NB4 (cell line): Measurements from ENCODE around the gene TBC1D4.

Experiments used
- DNase-seq: peaks from one replicate; pipeline ENCODE4 v3.0.0; 2010; ENCODE audit warnings: low read depth
- H3K4me3 ChIP-seq: one replicate; pipeline ENCODE4 v1.5.1; 2011; ENCODE audit warnings: mild to moderate bottlenecking, low read depth, low read length, moderate library complexity
- CTCF ChIP-seq: IDR thresholded peaks from one replicate; pipeline ENCODE4 v1.5.1; 2012; ENCODE audit warnings: low read depth, low read length
- MYC ChIP-seq: IDR thresholded peaks from 2 replicates; pipeline ENCODE4 v1.6.1; 2011; ENCODE audit warnings: low read depth, low read length
- POLR2A ChIP-seq: IDR thresholded peaks from 2 replicates; pipeline ENCODE4 v1.6.1; 2011; ENCODE audit warnings: mild to moderate bottlenecking; ENCODE audit not compliant: insufficient read length; ENCODE audit errors: extremely low read depth
- TF ChIP-seq, protein P1 (sequence below): IDR thresholded peaks from 2 replicates; pipeline ENCODE4 v1.6.1; 2011; ENCODE audit warnings: low read depth, low read length

TBC1D4 gene

GRCh38 chr13:75376792-75377402, 105.1 kb downstream of the TBC1D4 start:
- no peak overlapping the region for H3K4me3 ChIP-seq
- no peak for TF ChIP-seq MYC
- no peak for TF ChIP-seq CTCF
- no peak for TF ChIP-seq POLR2A
- TF ChIP-seq, protein P1, sequence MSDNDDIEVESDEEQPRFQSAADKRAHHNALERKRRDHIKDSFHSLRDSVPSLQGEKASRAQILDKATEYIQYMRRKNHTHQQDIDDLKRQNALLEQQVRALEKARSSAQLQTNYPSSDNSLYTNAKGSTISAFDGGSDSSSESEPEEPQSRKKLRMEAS = no peak
- no peak for DNase-seq

- no peak for DNase-seq
- TF ChIP-seq POLR2A = no peak
- TF ChIP-seq CTCF = no peak
- no peak for TF ChIP-seq MYC
- TF ChIP-seq, protein P1 = no peak
- H3K4me3 ChIP-seq = no peak overlapping the region
Measured at GRCh38 chr13:75375329-75375728, 106.6 kb downstream of the TBC1D4 start.

- DNase-seq = no peak
- no peak overlapping the region for H3K4me3 ChIP-seq
- TF ChIP-seq, protein P1 = no peak
- no peak for TF ChIP-seq CTCF
Measured at GRCh38 chr13:75373988-75374387, 108.0 kb downstream of the TBC1D4 start.

DNA sequence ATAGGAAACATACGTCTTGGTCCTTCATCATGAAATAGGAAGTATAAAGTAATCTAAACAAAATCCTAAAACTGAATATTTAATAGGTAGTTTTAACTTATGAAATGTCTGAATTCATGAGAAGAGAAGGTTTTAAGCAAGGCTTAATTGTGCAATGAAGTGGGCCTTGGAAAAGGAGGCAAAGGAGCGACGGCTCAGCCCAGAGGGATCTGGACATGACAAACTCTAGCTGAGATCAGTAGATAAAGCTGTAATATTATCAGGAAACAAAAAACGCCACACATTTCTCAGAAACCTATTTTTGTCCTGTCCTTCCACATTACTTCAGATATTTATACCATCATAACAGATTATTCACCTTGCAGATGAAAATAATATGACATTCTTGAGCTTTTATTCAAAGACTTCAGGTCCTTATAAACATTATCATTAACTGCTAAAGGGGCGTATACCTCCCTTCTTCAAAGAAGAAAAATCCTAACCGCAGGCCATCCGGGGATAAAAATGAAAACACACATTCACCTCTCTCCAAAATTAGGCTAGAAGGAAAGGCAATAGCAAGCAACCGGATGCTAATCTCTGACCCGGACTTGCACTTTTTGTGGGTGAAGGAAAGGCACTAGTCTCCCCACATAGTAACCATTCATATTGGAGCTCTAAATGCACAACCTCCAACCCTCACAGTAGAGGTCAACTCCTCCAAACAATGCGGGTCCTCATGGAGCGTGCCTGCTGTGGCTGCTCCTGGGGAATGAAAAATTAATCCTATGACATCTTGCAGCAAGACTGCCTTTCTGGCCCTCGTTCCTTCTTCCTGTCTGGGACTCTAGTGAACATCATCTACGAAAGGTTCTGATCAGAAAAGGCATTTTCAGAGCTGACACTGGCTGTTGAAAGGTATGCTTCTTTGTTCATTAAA, 108.8 kb downstream of the TBC1D4 start:
- TF ChIP-seq CTCF = no peak
- TF ChIP-seq POLR2A = no peak
- TF ChIP-seq MYC = no peak
- TF ChIP-seq, protein P1 = no peak
- H3K4me3 ChIP-seq = no peak overlapping the region

GRCh38 chr13:75372517-75372916, 109.5 kb downstream of the TBC1D4 start:
- TF ChIP-seq CTCF (peak; percentile 59), MYC (no peak)
- peak; percentile 51 for DNase-seq
- no peak overlapping the region for H3K4me3 ChIP-seq

More for the DNA sequence above, 108.8 kb downstream of the TBC1D4 start:
- no peak for DNase-seq
